Memory B cell (primary cell): ENCODE data around the gene NBPF1.
"Not testable (repeated sequence)": the region's sequence is repeated elsewhere in the genome, so short reads cannot be mapped to it uniquely, and the experiment has no call there.

Experiments
- ATAC-seq: fragments of 150-1000 bp; cut with Tn5 transposase; 2 replicates; pipeline ENCODE4 v1.10.0; 2021; ENCODE audit warnings: low read depth, mild to moderate bottlenecking, moderate library complexity
- DNase-seq, 2 donors: peaks; one replicate each; pipeline ENCODE4 v3.0.0; 2022; ENCODE audit warnings: low spot score in 2 of 2
- H3K27ac Mint-ChIP-seq: one replicate; pipeline ENCODE4 v1.8.0; 2022; ENCODE audit warnings: mild to moderate bottlenecking, moderate library complexity, mixed read lengths
- H3K27me3 Mint-ChIP-seq: one replicate; pipeline ENCODE4 v1.8.0; 2022; ENCODE audit warnings: mixed read lengths
- H3K36me3 Mint-ChIP-seq: one replicate; pipeline ENCODE4 v1.8.0; 2022; ENCODE audit warnings: mild to moderate bottlenecking, mixed read lengths
- H3K4me1 Mint-ChIP-seq: one replicate; pipeline ENCODE4 v1.8.0; 2022; ENCODE audit warnings: mixed read lengths
- H3K4me3 Mint-ChIP-seq: one replicate; pipeline ENCODE4 v1.8.0; 2022; ENCODE audit warnings: mild to moderate bottlenecking, moderate library complexity, mixed read lengths
- H3K9me3 Mint-ChIP-seq: one replicate; pipeline ENCODE4 v1.8.0; 2022; ENCODE audit warnings: mixed read lengths

Gene NBPF1

GRCh38 chr1:16591845-16592244 is 21.5 kb downstream of the NBPF1 start:
- H3K4me3 Mint-ChIP-seq, H3K36me3 Mint-ChIP-seq, H3K4me1 Mint-ChIP-seq, H3K27me3 Mint-ChIP-seq, H3K27ac Mint-ChIP-seq, DNase-seq, H3K9me3 Mint-ChIP-seq, ATAC-seq: not testable (repeated sequence)

- H3K4me3 Mint-ChIP-seq, DNase-seq, ATAC-seq, H3K36me3 Mint-ChIP-seq, H3K27me3 Mint-ChIP-seq, H3K27ac Mint-ChIP-seq, H3K9me3 Mint-ChIP-seq, H3K4me1 Mint-ChIP-seq: not testable (repeated sequence)
Measured at GRCh38 chr1:16588081-16588480, 25.3 kb downstream of the NBPF1 start.

GRCh38 chr1:16587639-16588038 is 25.7 kb downstream of the NBPF1 start:
- H3K27ac Mint-ChIP-seq, H3K27me3 Mint-ChIP-seq, H3K9me3 Mint-ChIP-seq, ATAC-seq, H3K4me3 Mint-ChIP-seq, H3K36me3 Mint-ChIP-seq, DNase-seq, H3K4me1 Mint-ChIP-seq: not testable (repeated sequence)

- DNase-seq, H3K4me3 Mint-ChIP-seq, H3K27me3 Mint-ChIP-seq, H3K4me1 Mint-ChIP-seq, H3K27ac Mint-ChIP-seq, H3K9me3 Mint-ChIP-seq, ATAC-seq, H3K36me3 Mint-ChIP-seq: not testable (repeated sequence)
Measured at GRCh38 chr1:16565324-16565723, 48.0 kb downstream of the NBPF1 start.

- not testable (repeated sequence) for H3K4me1 Mint-ChIP-seq
Measured at GRCh38 chr1:16561035-16561434, 52.3 kb downstream of the NBPF1 start.

GRCh38 chr1:16560498-16560897 is 52.9 kb downstream of the NBPF1 start:
- not testable (repeated sequence) for H3K36me3 Mint-ChIP-seq, H3K4me1 Mint-ChIP-seq, H3K27me3 Mint-ChIP-seq, DNase-seq, H3K27ac Mint-ChIP-seq, H3K9me3 Mint-ChIP-seq, ATAC-seq, H3K4me3 Mint-ChIP-seq

More at GRCh38 chr1:16561035-16561434, 52.3 kb downstream of the NBPF1 start:
- not testable (repeated sequence) for ATAC-seq, H3K36me3 Mint-ChIP-seq, H3K27ac Mint-ChIP-seq, DNase-seq, H3K4me3 Mint-ChIP-seq, H3K27me3 Mint-ChIP-seq, H3K9me3 Mint-ChIP-seq

GRCh38 chr1:16559688-16560087 is 53.7 kb downstream of the NBPF1 start:
- not testable (repeated sequence) for H3K4me3 Mint-ChIP-seq, DNase-seq, H3K4me1 Mint-ChIP-seq, H3K27ac Mint-ChIP-seq, H3K9me3 Mint-ChIP-seq, H3K36me3 Mint-ChIP-seq, ATAC-seq, H3K27me3 Mint-ChIP-seq

GRCh38 chr1:16557034-16557433 is 56.3 kb downstream of the NBPF1 start:
- H3K27me3 Mint-ChIP-seq, H3K9me3 Mint-ChIP-seq, H3K36me3 Mint-ChIP-seq, H3K27ac Mint-ChIP-seq, H3K4me1 Mint-ChIP-seq, H3K4me3 Mint-ChIP-seq, ATAC-seq: not testable (repeated sequence)
- peak in 1 of 2 donors; percentile 2 for DNase-seq

- not testable (repeated sequence) for H3K9me3 Mint-ChIP-seq, DNase-seq, H3K4me3 Mint-ChIP-seq, ATAC-seq, H3K4me1 Mint-ChIP-seq, H3K27ac Mint-ChIP-seq, H3K36me3 Mint-ChIP-seq, H3K27me3 Mint-ChIP-seq
Measured at GRCh38 chr1:16553244-16553643, 60.1 kb downstream of the NBPF1 start.

- not testable (repeated sequence) for H3K27ac Mint-ChIP-seq, H3K9me3 Mint-ChIP-seq, H3K4me3 Mint-ChIP-seq, H3K27me3 Mint-ChIP-seq, ATAC-seq, H3K4me1 Mint-ChIP-seq, H3K36me3 Mint-ChIP-seq, DNase-seq
Measured at GRCh38 chr1:16550212-16550918, 63.0 kb downstream of the NBPF1 start.

GRCh38 chr1:16549545-16549944 is 63.8 kb downstream of the NBPF1 start:
- not testable (repeated sequence) for DNase-seq, H3K36me3 Mint-ChIP-seq, ATAC-seq, H3K4me1 Mint-ChIP-seq, H3K27me3 Mint-ChIP-seq, H3K9me3 Mint-ChIP-seq, H3K4me3 Mint-ChIP-seq, H3K27ac Mint-ChIP-seq

GRCh38 chr1:16547502-16548241 is 65.7 kb downstream of the NBPF1 start:
- not testable (repeated sequence) for H3K27ac Mint-ChIP-seq, H3K4me3 Mint-ChIP-seq, DNase-seq, H3K27me3 Mint-ChIP-seq, H3K36me3 Mint-ChIP-seq, H3K9me3 Mint-ChIP-seq, H3K4me1 Mint-ChIP-seq, ATAC-seq

- ATAC-seq, H3K4me3 Mint-ChIP-seq, DNase-seq, H3K36me3 Mint-ChIP-seq, H3K9me3 Mint-ChIP-seq, H3K27me3 Mint-ChIP-seq, H3K4me1 Mint-ChIP-seq, H3K27ac Mint-ChIP-seq: not testable (repeated sequence)
Measured at GRCh38 chr1:16545682-16546095, 67.7 kb downstream of the NBPF1 start.

GRCh38 chr1:16540421-16540893 is 72.9 kb downstream of the NBPF1 start:
- peak overlapping the region; percentile 33 for H3K4me3 Mint-ChIP-seq
- not testable (repeated sequence) for H3K9me3 Mint-ChIP-seq, H3K27me3 Mint-ChIP-seq, H3K36me3 Mint-ChIP-seq, H3K27ac Mint-ChIP-seq, H3K4me1 Mint-ChIP-seq
- DNase-seq (peak in 1 of 2 donors; percentile 38), ATAC-seq (peak; percentile 45)
